ENCODE results near the gene GPATCH2. TPM values are rescaled to one million over a fixed set of nuclear protein-coding genes. Genes with fewer than 3 reads are reported as not detected.
"Not testable (repeated sequence)": the region's sequence is repeated elsewhere in the genome, so short reads cannot be mapped to it uniquely, and the experiment has no call there.

GPATCH2 gene
- total RNA-seq, 1 donor from 2014 or later = 10.7 TPM

- intact Hi-C loops (cut with micrococcal nuclease) = loop anchor here (1.0 kb wide), 1 partner anchor 10 kb away; the partner anchor contains the start of genes GPATCH2 and SPATA17
- Mint-ChIP-seq H3K4me3 (ENCODE audit: low read depth) (no peak overlapping the region), H3K27ac (peak overlapping the region; percentile 25)
These were observed 10.1 kb downstream of the GPATCH2 start for GRCh38 chr1:217620814-217621213.

GRCh38 chr1:217617126-217617525 lies 13.8 kb downstream of the GPATCH2 start:
- H3K27me3 Mint-ChIP-seq (ENCODE audit: low read depth) = no peaks in the 10 kb centered on the region
- H3K36me3 Mint-ChIP-seq (ENCODE audit: low read depth) = peaks cover 34% of the 10 kb centered on the region
- peaks cover 18% of the 10 kb centered on the region for H3K4me1 Mint-ChIP-seq (ENCODE audit: low read depth)
- H3K9me3 Mint-ChIP-seq = no peaks in the 10 kb centered on the region
- H3K27ac Mint-ChIP-seq = no peak overlapping the region
- intact Hi-C loops (cut with micrococcal nuclease) = no loop called here
- no peak for DNase-seq (ENCODE audit: low spot score)
- no peak overlapping the region for H3K4me3 Mint-ChIP-seq (ENCODE audit: low read depth)

More at GRCh38 chr1:217620814-217621213, 10.1 kb downstream of the GPATCH2 start:
- Mint-ChIP-seq H3K9me3 (no peaks in the 10 kb centered on the region), H3K36me3 (ENCODE audit: low read depth) (peaks cover 31% of the 10 kb centered on the region), H3K27me3 (ENCODE audit: low read depth) (no peaks in the 10 kb centered on the region), H3K4me1 (ENCODE audit: low read depth) (peaks cover 23% of the 10 kb centered on the region)
- DNase-seq (ENCODE audit: low spot score) = no peak

GRCh38 chr1:217614200-217614712 lies 16.6 kb downstream of the GPATCH2 start:
- H3K27ac Mint-ChIP-seq = no peak overlapping the region
- H3K27me3 Mint-ChIP-seq (ENCODE audit: low read depth) = no peaks in the 10 kb centered on the region
- H3K36me3 Mint-ChIP-seq (ENCODE audit: low read depth) = peaks cover 37% of the 10 kb centered on the region
- H3K4me3 Mint-ChIP-seq (ENCODE audit: low read depth) = no peak overlapping the region
- H3K4me1 Mint-ChIP-seq (ENCODE audit: low read depth) = no peaks in the 10 kb centered on the region
- DNase-seq (ENCODE audit: low spot score) = no peak
- intact Hi-C loops (cut with micrococcal nuclease) = no loop called here
- no peaks in the 10 kb centered on the region for H3K9me3 Mint-ChIP-seq

- Mint-ChIP-seq H3K4me3 (ENCODE audit: low read depth) (no peak overlapping the region), H3K27me3 (ENCODE audit: low read depth) (no peaks in the 10 kb centered on the region), H3K36me3 (ENCODE audit: low read depth) (peaks cover 26% of the 10 kb centered on the region), H3K9me3 (no peaks in the 10 kb centered on the region), H3K27ac (no peak overlapping the region), H3K4me1 (ENCODE audit: low read depth) (no peaks in the 10 kb centered on the region)
- intact Hi-C loops (cut with micrococcal nuclease) = no loop called here
- no peak for DNase-seq (ENCODE audit: low spot score)
These were observed 25.5 kb downstream of the GPATCH2 start for GRCh38 chr1:217605390-217605789.

- Mint-ChIP-seq H3K4me3 (ENCODE audit: low read depth) (no peak overlapping the region), H3K9me3 (no peaks in the 10 kb centered on the region), H3K4me1 (ENCODE audit: low read depth) (no peaks in the 10 kb centered on the region), H3K27me3 (ENCODE audit: low read depth) (no peaks in the 10 kb centered on the region), H3K36me3 (ENCODE audit: low read depth) (peaks cover 12% of the 10 kb centered on the region), H3K27ac (no peak overlapping the region)
- intact Hi-C loops (cut with micrococcal nuclease) = no loop called here
- no peak for DNase-seq (ENCODE audit: low spot score)
These were observed 28.5 kb downstream of the GPATCH2 start for GRCh38 chr1:217602380-217602779.

GRCh38 chr1:217599154-217599553 lies 31.7 kb downstream of the GPATCH2 start:
- no peak for DNase-seq (ENCODE audit: low spot score)

GRCh38 chr1:217590598-217590997 lies 40.3 kb downstream of the GPATCH2 start:
- intact Hi-C loops (cut with micrococcal nuclease) = no loop called here
- H3K27ac Mint-ChIP-seq = no peak overlapping the region
- DNase-seq (ENCODE audit: low spot score) = no peak
- no peaks in the 10 kb centered on the region for H3K36me3 Mint-ChIP-seq (ENCODE audit: low read depth)
- H3K27me3 Mint-ChIP-seq (ENCODE audit: low read depth) = no peaks in the 10 kb centered on the region
- H3K4me1 Mint-ChIP-seq (ENCODE audit: low read depth) = no peaks in the 10 kb centered on the region
- H3K4me3 Mint-ChIP-seq (ENCODE audit: low read depth) = no peak overlapping the region
- H3K9me3 Mint-ChIP-seq = no peaks in the 10 kb centered on the region

More at GRCh38 chr1:217599154-217599553, 31.7 kb downstream of the GPATCH2 start:
- Mint-ChIP-seq H3K9me3 (no peaks in the 10 kb centered on the region), H3K4me1 (ENCODE audit: low read depth) (no peaks in the 10 kb centered on the region), H3K27me3 (ENCODE audit: low read depth) (no peaks in the 10 kb centered on the region), H3K36me3 (ENCODE audit: low read depth) (peaks cover 8% of the 10 kb centered on the region), H3K27ac (no peak overlapping the region), H3K4me3 (ENCODE audit: low read depth) (no peak overlapping the region)
- intact Hi-C loops (cut with micrococcal nuclease) = no loop called here

- intact Hi-C loops (cut with micrococcal nuclease) = no loop called here
- DNase-seq (ENCODE audit: low spot score) = no peak
- H3K4me1 Mint-ChIP-seq (ENCODE audit: low read depth) = no peaks in the 10 kb centered on the region
- H3K36me3 Mint-ChIP-seq (ENCODE audit: low read depth) = no peaks in the 10 kb centered on the region
- H3K27me3 Mint-ChIP-seq (ENCODE audit: low read depth) = no peaks in the 10 kb centered on the region
- no peak overlapping the region for H3K4me3 Mint-ChIP-seq (ENCODE audit: low read depth)
- H3K9me3 Mint-ChIP-seq = no peaks in the 10 kb centered on the region
- no peak overlapping the region for H3K27ac Mint-ChIP-seq
These were observed 44.3 kb downstream of the GPATCH2 start for GRCh38 chr1:217586586-217586985.

- H3K4me1 Mint-ChIP-seq (ENCODE audit: low read depth) = no peaks in the 10 kb centered on the region
- no peaks in the 10 kb centered on the region for H3K36me3 Mint-ChIP-seq (ENCODE audit: low read depth)
- H3K27ac Mint-ChIP-seq = no peak overlapping the region
- no peaks in the 10 kb centered on the region for H3K9me3 Mint-ChIP-seq
- H3K4me3 Mint-ChIP-seq (ENCODE audit: low read depth) = no peak overlapping the region
- no peaks in the 10 kb centered on the region for H3K27me3 Mint-ChIP-seq (ENCODE audit: low read depth)
- intact Hi-C loops (cut with micrococcal nuclease) = no loop called here
- no peak for DNase-seq (ENCODE audit: low spot score)
These were observed 45.3 kb downstream of the GPATCH2 start for GRCh38 chr1:217585577-217585976.

GRCh38 chr1:217584286-217584811 lies 46.5 kb downstream of the GPATCH2 start:
- H3K4me3 Mint-ChIP-seq (ENCODE audit: low read depth); H3K27me3 Mint-ChIP-seq (ENCODE audit: low read depth); intact Hi-C loops (cut with micrococcal nuclease); H3K4me1 Mint-ChIP-seq (ENCODE audit: low read depth); H3K9me3 Mint-ChIP-seq; H3K36me3 Mint-ChIP-seq (ENCODE audit: low read depth); H3K27ac Mint-ChIP-seq; DNase-seq (ENCODE audit: low spot score): not testable (repeated sequence)

- intact Hi-C loops (cut with micrococcal nuclease) = no loop called here
- no peaks in the 10 kb centered on the region for H3K4me1 Mint-ChIP-seq (ENCODE audit: low read depth)
- H3K36me3 Mint-ChIP-seq (ENCODE audit: low read depth) = no peaks in the 10 kb centered on the region
- DNase-seq (ENCODE audit: low spot score) = no peak
- H3K27ac Mint-ChIP-seq = no peak overlapping the region
- H3K27me3 Mint-ChIP-seq (ENCODE audit: low read depth) = no peaks in the 10 kb centered on the region
- no peak overlapping the region for H3K4me3 Mint-ChIP-seq (ENCODE audit: low read depth)
- no peaks in the 10 kb centered on the region for H3K9me3 Mint-ChIP-seq
These were observed 53.6 kb downstream of the GPATCH2 start for GRCh38 chr1:217577336-217577735.

- Mint-ChIP-seq H3K27me3 (ENCODE audit: low read depth) (no peaks in the 10 kb centered on the region), H3K36me3 (ENCODE audit: low read depth) (no peaks in the 10 kb centered on the region), H3K9me3 (no peaks in the 10 kb centered on the region), H3K4me1 (ENCODE audit: low read depth) (no peaks in the 10 kb centered on the region), H3K4me3 (ENCODE audit: low read depth) (no peak overlapping the region), H3K27ac (no peak overlapping the region)
- DNase-seq (ENCODE audit: low spot score) = no peak
- intact Hi-C loops (cut with micrococcal nuclease) = no loop called here
These were observed 56.5 kb downstream of the GPATCH2 start for GRCh38 chr1:217574265-217574949.

GRCh38 chr1:217569021-217569420 lies 61.9 kb downstream of the GPATCH2 start:
- no peak overlapping the region for H3K4me3 Mint-ChIP-seq (ENCODE audit: low read depth)
- no peaks in the 10 kb centered on the region for H3K4me1 Mint-ChIP-seq (ENCODE audit: low read depth)
- no peaks in the 10 kb centered on the region for H3K36me3 Mint-ChIP-seq (ENCODE audit: low read depth)
- H3K27me3 Mint-ChIP-seq (ENCODE audit: low read depth) = no peaks in the 10 kb centered on the region
- intact Hi-C loops (cut with micrococcal nuclease) = no loop called here
- H3K27ac Mint-ChIP-seq = no peak overlapping the region
- DNase-seq (ENCODE audit: low spot score) = no peak
- H3K9me3 Mint-ChIP-seq = no peaks in the 10 kb centered on the region

Data from activated T-helper 2 cell treated with anti-CD3 and anti-CD28 coated beads, Interferon-gamma antibody, Interleukin-2, Interleukin-4, amounts not matched to agents 10 μg/mL and 5 μg/mL and 100 μg/mL, durations not matched to agents 14 hours and 24 hours and 36 hours (primary cell).